Fibroblast of gingiva (primary cell): ENCODE measurements around the gene NUP85.
"Not testable (repeated sequence)": the region's sequence is repeated elsewhere in the genome, so short reads cannot be mapped to it uniquely, and the experiment has no call there.

Source experiments
- DNase-seq: peaks from one replicate; pipeline ENCODE4 v3.0.0-alpha.2; 2011; ENCODE audit warnings: low read depth

The NUP85 gene

GRCh38 chr17:75269844-75270217 is 64.4 kb downstream of the NUP85 start:
- DNase-seq = no peak

DNA sequence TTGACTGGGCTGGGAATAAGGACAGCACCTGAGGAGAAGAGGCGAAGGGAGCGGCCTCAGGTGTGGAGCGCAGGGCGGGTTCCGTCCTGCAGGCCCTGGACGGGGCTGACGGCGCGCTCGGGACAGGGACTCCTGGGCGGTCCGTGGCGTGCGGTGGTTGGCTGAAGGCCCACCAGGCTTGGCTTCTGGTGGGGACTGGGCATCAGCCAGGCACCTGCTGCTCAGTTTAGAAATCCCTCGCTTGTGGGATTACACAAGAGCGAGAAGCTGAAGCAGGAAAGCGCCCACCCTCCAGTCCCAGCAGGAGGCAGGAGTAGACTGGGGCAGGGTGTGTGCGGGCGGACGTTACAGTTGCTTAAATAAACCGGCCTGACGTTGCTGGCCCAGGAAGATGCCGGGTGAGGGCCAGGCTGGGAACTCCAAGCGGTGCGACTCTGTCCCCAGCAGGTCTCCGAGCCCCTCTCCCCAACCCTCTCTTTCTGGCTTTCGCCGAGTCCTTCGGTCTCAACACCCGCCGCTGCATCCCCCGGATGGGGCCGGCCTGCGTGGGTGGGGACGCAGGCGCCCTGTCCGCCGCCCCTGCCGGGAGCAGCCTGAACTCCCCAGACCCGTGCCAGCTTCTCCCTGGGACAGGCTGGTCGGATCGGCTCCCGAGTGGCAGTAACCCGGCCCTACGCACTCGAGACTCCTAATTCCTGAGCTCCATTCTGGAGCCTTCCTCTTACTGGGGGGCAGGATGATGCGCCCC is 64.9 kb downstream of the NUP85 start:
- peak; percentile 72 for DNase-seq

- DNase-seq = peak; percentile 55
Measured at GRCh38 chr17:75270966-75271232, 65.4 kb downstream of the NUP85 start, which contains the start of gene MIF4GD. TSS of gene MIF4GD (minus strand) at chr17:75271231. CDS start at chr17:75270195, 1,036 bp downstream.

DNA sequence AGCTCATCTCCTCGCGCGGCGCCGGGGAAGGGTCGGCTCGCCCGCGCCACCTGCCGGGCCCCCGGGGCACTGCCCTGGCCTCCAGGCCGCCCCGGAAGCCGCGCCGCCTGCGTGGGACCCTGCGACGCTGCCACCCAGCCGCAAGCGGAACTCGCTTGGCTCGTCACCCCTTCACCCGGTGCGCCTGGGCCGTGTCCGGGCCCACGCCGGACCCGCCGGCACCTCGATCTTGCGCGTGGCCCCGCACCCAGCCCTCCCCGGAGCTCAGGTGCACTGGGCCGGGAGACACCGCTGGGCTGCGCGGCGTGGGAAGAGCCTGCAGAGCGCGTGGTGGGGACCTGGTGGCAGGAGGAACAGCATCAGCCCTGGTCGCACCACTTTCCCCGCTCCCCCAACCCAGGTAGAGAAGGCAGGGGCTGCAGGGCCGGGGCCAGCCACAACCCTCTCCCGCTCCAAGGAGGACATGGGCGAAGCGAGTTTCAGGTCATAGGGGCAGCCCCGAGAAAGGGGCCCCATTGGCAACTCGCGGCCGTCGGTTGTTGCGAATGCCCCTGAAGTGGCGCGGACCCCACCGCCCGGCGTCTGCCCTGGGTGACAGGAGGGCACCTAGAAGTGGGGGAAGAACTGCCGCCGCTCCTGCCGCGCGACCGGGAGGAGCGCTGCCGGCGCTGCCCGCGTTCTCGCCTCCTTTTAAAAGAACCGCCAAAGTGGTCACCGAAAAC is 65.9 kb downstream of the NUP85 start:
- no peak for DNase-seq

DNA sequence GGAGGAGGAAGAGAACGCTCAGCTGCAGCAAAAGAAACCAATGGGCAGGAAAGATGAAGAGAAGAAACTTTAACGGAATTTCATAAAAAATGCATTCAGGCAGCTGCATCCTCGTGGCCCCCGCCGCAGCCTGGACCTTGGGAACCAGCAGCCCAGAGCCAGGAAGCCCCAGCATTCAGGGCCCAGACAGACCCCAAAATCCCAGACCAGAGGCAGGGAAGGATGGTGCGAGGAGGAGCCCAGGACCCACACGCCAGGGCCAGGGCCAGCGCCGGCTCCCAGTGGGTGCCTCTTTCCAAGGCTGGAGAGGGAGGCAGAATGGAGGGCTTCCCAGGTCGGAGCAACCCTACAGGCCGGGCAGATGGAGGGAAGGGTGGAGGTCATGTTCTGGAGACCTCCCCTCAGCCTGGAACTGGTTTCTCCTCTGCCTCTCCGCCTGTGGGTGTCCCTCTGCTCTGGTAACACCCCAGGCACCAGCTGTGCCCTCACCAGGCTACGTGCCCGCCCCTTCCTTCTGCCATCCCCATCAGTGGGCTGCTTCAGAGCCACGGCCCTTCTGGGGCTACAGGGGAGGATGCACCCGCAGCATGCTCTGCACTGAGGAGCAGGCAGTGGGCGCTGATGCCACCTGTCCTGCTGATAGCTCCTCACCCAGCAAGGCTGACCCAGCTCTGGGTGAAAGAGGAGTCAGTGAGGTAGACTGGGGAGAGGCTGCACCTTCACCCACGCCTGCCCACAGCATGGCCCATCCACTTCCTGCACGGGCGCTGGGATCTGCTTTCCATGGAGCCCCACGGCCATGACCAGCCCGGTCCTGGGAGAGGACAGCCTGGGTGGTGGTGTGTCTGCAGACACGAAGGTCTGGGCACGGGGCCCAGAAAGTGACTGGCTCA is 66.7 kb downstream of the NUP85 start:
- peak; percentile 47 for DNase-seq

DNA sequence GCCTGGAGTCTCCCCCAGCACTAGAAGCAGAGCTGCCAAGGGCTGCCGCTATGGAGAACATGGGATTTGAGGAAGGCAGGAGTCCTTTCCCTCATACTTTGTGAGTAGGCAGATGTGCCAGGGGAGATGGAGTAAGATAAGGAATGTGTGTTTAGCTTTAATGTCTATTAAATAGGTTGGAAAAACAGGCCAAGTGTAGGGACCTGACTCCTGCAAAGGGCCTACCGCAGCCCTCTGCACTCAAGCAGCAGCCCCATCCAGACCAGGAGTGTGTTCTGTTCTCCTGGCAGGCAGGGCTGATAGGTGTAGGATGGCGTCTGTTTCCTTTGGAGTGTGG is 67.3 kb downstream of the NUP85 start:
- DNase-seq = no peak

DNA sequence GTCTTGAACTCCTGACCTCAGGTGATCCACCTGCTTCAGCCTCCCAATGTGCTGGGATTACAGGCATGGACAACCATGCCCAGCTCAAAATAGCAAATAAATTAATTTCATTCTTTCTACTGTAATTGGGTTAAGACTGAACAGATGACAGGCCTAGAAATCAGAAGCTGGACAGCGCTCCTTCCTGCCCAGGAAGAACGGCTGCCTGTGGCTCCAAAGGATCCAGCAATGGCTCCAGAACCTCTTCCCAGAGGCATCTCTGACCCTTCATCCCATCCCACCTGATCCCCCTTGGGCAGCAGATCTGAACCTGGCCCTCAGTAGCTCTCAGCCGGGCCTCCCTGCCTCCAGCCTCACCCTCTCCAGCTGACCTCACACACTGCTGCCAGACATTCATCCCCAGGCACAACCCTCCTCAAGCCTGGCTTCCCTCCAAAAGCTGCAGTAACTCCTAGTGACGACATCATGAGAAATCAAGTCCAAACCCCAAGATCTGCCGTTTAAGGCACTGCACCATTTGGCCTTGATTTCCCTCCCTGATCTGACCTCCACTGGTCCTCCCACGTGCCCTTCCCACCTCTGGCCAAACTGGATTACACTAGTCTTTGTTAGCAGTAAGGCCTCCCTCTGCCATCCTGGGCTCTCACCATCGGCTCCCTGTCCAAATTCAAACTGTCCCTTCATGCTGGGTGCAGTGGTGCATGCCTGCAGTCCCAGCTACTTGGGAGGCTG is 68.7 kb downstream of the NUP85 start:
- DNase-seq = peak; percentile 70

GRCh38 chr17:75277664-75278071 is 72.2 kb downstream of the NUP85 start:
- peak; percentile 43 for DNase-seq

DNA sequence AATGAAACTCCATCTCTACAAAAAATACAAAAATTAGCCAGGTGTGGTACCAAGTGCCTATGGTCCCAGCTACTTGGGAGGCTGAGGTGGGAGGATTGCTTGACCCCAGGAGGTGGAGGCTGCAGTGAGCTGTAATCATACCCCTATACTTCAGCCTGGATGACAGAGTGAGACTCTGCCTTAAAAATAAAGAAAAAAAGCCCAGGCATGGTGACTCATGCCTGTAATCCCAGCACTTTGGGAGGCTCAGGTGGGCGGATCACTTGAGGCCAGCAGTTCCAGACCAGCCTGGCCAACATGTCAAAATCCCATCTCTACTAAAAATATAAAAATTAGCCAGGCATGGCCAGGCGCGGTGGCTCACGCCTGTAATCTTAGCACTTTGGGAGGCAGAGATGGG is 74.7 kb downstream of the NUP85 start:
- DNase-seq = not testable (repeated sequence)

- DNase-seq = no peak
Measured at GRCh38 chr17:75285123-75285522, 79.6 kb downstream of the NUP85 start.
